Caco-2 (cell line): ENCODE results near the gene METTL2B. TPM values are rescaled to one million over a fixed set of nuclear protein-coding genes. Genes with fewer than 3 reads are reported as not detected.

Source experiments
- BruUV-seq: library from RNA; stranded (reverse); fragments of 400-500 nt; replicated peaks from 2 replicates; lab custom pipeline; 2021; lab: Mats Ljungman, UMichigan
- CTCF ChIA-PET: fragments of 300-600 bp; sonication (Branson Sonifier 250); formaldehyde crosslinking; loops from one replicate; lab custom pipeline; 2022; ENCODE audit warnings: antibody characterized with exemption; lab: Charles Lee
- POLR2A ChIA-PET: fragments of 300-600 bp; sonication (Branson Sonifier 250); formaldehyde crosslinking; loops from one replicate; lab custom pipeline; 2022; ENCODE audit warnings: antibody characterized with exemption; lab: Charles Lee
- DNase-seq, 2 experiments: peaks; one replicate each; pipeline versions ENCODE4 v3.0.0 to v3.0.0-alpha.2; 2020 to 2022
- H3K27me3 ChIP-seq: replicated peaks from 2 replicates; pipeline ENCODE4 v1.6.0; 2011; ENCODE audit warnings: low read length; ENCODE audit not compliant: control insufficient read depth, insufficient read depth
- H3K36me3 ChIP-seq: 2 replicates; pipeline ENCODE4 v1.5.1; 2011; ENCODE audit warnings: low read length; ENCODE audit not compliant: control insufficient read depth, insufficient read depth
- H3K4me1 ChIP-seq: fragments of 250-450 bp; sonication (Bioruptor Pico); 2 replicates; pipeline ENCODE4 v1.5.1; 2020; ENCODE audit warnings: mild to moderate bottlenecking
- H3K4me3 ChIP-seq: 2 replicates; pipeline ENCODE4 v1.5.1; 2011; ENCODE audit warnings: low read depth, mild to moderate bottlenecking, control low read depth, low read length
- H3K9me3 ChIP-seq: fragments of 250-450 bp; sonication (Bioruptor Pico); 2 replicates; pipeline ENCODE4 v1.5.1; 2020; ENCODE audit warnings: mild to moderate bottlenecking, moderate library complexity
- H3K27ac Mint-ChIP-seq: one replicate; pipeline ENCODE4 v1.8.0; 2022; ENCODE audit warnings: mixed read lengths; ENCODE audit not compliant: unreplicated experiment
- H3K27me3 Mint-ChIP-seq: one replicate; pipeline ENCODE4 v1.8.0; 2022; ENCODE audit warnings: mixed read lengths; ENCODE audit not compliant: insufficient read depth, unreplicated experiment
- H3K36me3 Mint-ChIP-seq: one replicate; pipeline ENCODE4 v1.8.0; 2022; ENCODE audit warnings: mild to moderate bottlenecking, mixed read lengths; ENCODE audit not compliant: insufficient read depth, unreplicated experiment
- H3K4me1 Mint-ChIP-seq: one replicate; pipeline ENCODE4 v1.8.0; 2022; ENCODE audit warnings: low read depth, mixed read lengths; ENCODE audit not compliant: unreplicated experiment
- H3K4me3 Mint-ChIP-seq: one replicate; pipeline ENCODE4 v1.8.0; 2022; ENCODE audit warnings: mild to moderate bottlenecking, moderate library complexity, mixed read lengths; ENCODE audit not compliant: unreplicated experiment
- H3K9me3 Mint-ChIP-seq: one replicate; pipeline ENCODE4 v1.8.0; 2022; ENCODE audit warnings: mixed read lengths; ENCODE audit not compliant: unreplicated experiment
- intact Hi-C: fragments of 100-400 bp; cut with micrococcal nuclease; formaldehyde crosslinking; loops from one replicate; pipeline ENCODE4 v1.10.0; 2022; ENCODE audit not compliant: unreplicated experiment
- total RNA-seq: library from RNA; stranded (reverse); gene quantifications from 2 replicates; pipeline ENCODE4 v1.2.3, GENCODE V29; 2022
- TF ChIP-seq, protein P1 (sequence below), 2 experiments: fragments of 200-600 bp in 1 of 2; IDR thresholded peaks; 1 replicate in 1 of 2; 2 replicates in 1 of 2; pipeline versions ENCODE4 v1.5.1 to v1.8.0; 2011 to 2022; ENCODE audit warnings: antibody characterized with exemption in 1 of 2, control low read depth in 1 of 2, inconsistent platforms in 1 of 2, low read depth in 1 of 2, low read length in 1 of 2, mild to moderate bottlenecking in 1 of 2, moderate library complexity in 1 of 2; ENCODE audit not compliant: insufficient read depth in 1 of 2, severe bottlenecking in 1 of 2, unreplicated experiment in 1 of 2

The METTL2B gene
- total RNA-seq, 1 experiment from 2014 or later, result 39.0 TPM

- BruUV-seq, result no TSS peak
- Histone ChIP-seq H3K9me3 (no peaks in the 10 kb centered on the region), H3K4me3 (no peak overlapping the region), H3K36me3 (peaks cover 5% of the 10 kb centered on the region), H3K4me1 (peaks cover 33% of the 10 kb centered on the region), H3K27me3 (no peaks in the 10 kb centered on the region)
- DNase-seq, result peak in 1 of 2 experiments; percentile 51
- Mint-ChIP-seq H3K27ac (no peak overlapping the region), H3K4me3 (peak overlapping the region; percentile 22), H3K9me3 (no peaks in the 10 kb centered on the region), H3K4me1 (peaks cover 23% of the 10 kb centered on the region), H3K27me3 (peaks cover 9% of the 10 kb centered on the region), H3K36me3 (peaks cover 25% of the 10 kb centered on the region)
- TF ChIP-seq, protein P1, sequence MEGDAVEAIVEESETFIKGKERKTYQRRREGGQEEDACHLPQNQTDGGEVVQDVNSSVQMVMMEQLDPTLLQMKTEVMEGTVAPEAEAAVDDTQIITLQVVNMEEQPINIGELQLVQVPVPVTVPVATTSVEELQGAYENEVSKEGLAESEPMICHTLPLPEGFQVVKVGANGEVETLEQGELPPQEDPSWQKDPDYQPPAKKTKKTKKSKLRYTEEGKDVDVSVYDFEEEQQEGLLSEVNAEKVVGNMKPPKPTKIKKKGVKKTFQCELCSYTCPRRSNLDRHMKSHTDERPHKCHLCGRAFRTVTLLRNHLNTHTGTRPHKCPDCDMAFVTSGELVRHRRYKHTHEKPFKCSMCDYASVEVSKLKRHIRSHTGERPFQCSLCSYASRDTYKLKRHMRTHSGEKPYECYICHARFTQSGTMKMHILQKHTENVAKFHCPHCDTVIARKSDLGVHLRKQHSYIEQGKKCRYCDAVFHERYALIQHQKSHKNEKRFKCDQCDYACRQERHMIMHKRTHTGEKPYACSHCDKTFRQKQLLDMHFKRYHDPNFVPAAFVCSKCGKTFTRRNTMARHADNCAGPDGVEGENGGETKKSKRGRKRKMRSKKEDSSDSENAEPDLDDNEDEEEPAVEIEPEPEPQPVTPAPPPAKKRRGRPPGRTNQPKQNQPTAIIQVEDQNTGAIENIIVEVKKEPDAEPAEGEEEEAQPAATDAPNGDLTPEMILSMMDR (IDR thresholded peaks at IDR 0.05; ENCODE audit: insufficient read depth in 1 of 2, low read depth in 1 of 2, low read length in 1 of 2, severe bottlenecking in 1 of 2, unreplicated experiment in 1 of 2), result no peak
- intact Hi-C loops, result loop anchor here (1.0 kb wide), 2 partner anchors 10 to 19 kb away; no protein-coding TSS in a partner anchor
- POLR2A ChIA-PET, result interaction anchor here (0.6 to 1.1 kb wide), 2 partner anchors 9 to 84 kb away, joined by 3 to 5 read pairs; no protein-coding TSS in a partner anchor
- CTCF ChIA-PET, result interaction anchor here (0.7 to 1.8 kb wide), 6 partner anchors 9 to 107 kb away, joined by 4 to 17 read pairs (median 8); no protein-coding TSS in a partner anchor
Measured at GRCh38 chr7:128453836-128454804, 22.4 kb upstream of the METTL2B start.

DNA sequence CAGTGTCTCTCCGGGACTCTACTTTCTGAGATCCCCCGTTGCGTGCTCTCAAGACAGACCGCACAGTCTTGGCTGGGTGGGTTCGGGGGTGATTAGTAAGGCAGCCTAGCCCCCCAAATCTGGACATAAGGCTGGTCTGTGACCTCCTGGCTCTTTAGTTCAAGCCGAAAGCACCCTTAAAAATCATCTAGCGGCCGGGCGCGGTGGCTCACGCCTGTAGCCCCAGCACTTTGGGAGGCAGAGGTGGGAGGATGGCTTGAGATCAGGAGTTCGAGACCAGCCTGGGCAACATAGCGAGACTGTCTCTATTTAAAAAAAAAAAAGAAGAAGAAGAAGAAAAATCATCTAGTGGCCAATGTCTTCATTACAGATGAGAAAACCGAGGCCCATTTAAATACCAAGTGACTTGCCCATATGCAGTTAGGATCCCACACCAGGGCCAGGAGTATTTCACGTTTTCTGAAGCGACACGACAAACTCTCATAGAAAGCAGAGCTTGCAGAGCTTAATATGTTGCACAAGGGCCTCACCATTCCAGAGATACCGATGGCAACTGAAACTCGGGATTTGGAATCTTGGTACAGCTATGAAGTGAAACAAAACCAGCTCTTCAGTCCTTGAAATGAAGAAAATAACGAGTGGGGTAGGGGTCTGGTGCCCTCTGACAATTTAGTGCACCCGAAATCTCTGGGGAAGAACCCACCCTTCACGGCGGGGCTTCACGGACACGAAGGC, 21.6 kb upstream of the METTL2B start:
- TF ChIP-seq, protein P1 (IDR thresholded peaks at IDR 0.05; ENCODE audit: insufficient read depth in 1 of 2, low read depth in 1 of 2, low read length in 1 of 2, severe bottlenecking in 1 of 2, unreplicated experiment in 1 of 2), result peak in 1 of 2 experiments; percentile 24
- DNase-seq, result no peak
- Histone ChIP-seq H3K4me1 (peaks cover 33% of the 10 kb centered on the region), H3K27me3 (no peaks in the 10 kb centered on the region), H3K9me3 (no peaks in the 10 kb centered on the region), H3K4me3 (peak overlapping the region; percentile 70), H3K36me3 (peaks cover 5% of the 10 kb centered on the region)
- Mint-ChIP-seq H3K9me3 (no peaks in the 10 kb centered on the region), H3K36me3 (peaks cover 31% of the 10 kb centered on the region), H3K27me3 (peaks cover 9% of the 10 kb centered on the region), H3K4me1 (peaks cover 31% of the 10 kb centered on the region), H3K4me3 (peak overlapping the region; percentile 99), H3K27ac (peak overlapping the region; percentile 79)
- ChIA-PET POLR2A (interaction anchor here (0.6 to 1.4 kb wide), 4 partner anchors 10 to 1475 kb away, joined by 3 to 13 read pairs (median 8); no protein-coding TSS in a partner anchor), CTCF (interaction anchor here (0.9 to 1.6 kb wide), 4 partner anchors 13 to 46 kb away, joined by 3 to 17 read pairs (median 6); no protein-coding TSS in a partner anchor)
- intact Hi-C loops, result no loop called here
- BruUV-seq, result TSS peak; percentile 94
